Activated naive CD4-positive, alpha-beta T cell treated with anti-CD3 and anti-CD28 coated beads, Interleukin-2, amount 50 U/mL, for 16 hours (primary cell): Measurements from ENCODE around the gene RAMP3.

Experiments used
- DNase-seq: peaks from one replicate; pipeline ENCODE4 v3.0.0-alpha.2; 2020

RAMP3 gene

GRCh38 chr7:45225311-45225947, 67.8 kb downstream of the RAMP3 start:
- DNase-seq: no peak

GRCh38 chr7:45225948-45226335, 68.4 kb downstream of the RAMP3 start:
- no peak for DNase-seq

- no peak for DNase-seq
Measured at GRCh38 chr7:45229156-45229920, 71.7 kb downstream of the RAMP3 start.

GRCh38 chr7:45230083-45230482, 72.5 kb downstream of the RAMP3 start:
- no peak for DNase-seq

- DNase-seq: no peak
Measured at GRCh38 chr7:45230611-45231165, 73.1 kb downstream of the RAMP3 start.

GRCh38 chr7:45233249-45233775, 75.7 kb downstream of the RAMP3 start:
- no peak for DNase-seq
